HepG2 (cell line): ENCODE results near the gene NAA35. TPM values are rescaled to one million over a fixed set of nuclear protein-coding genes. Genes with fewer than 3 reads are reported as not detected.
A peak's percentile ranks its signal among the peaks of the same experiment; 100 is the strongest.

Source experiments
- ATAC-seq: fragments of 200-7000 bp; cut with Tn5 transposase; 3 replicates; pipeline ENCODE4 v1.9.1; 2020; ENCODE audit warnings: mild to moderate bottlenecking, moderate library complexity
- BruUV-seq: library from RNA; stranded (reverse); fragments of 400-500 nt; replicated peaks from 2 replicates; lab custom pipeline; 2021; lab: Mats Ljungman, UMichigan
- CTCF ChIA-PET: fragments of 300-600 bp; formaldehyde crosslinking; extraction: SDS; loops from one replicate; lab custom pipeline; 2021; ENCODE audit warnings: low total read pairs, inconsistent platforms, low intra/inter-chr PET ratio; lab: Yijun Ruan, JAX
- POLR2A ChIA-PET: fragments of 350-600 bp; sonication (Branson Sonifier 250); formaldehyde crosslinking; loops from one replicate; lab custom pipeline; 2020; ENCODE audit warnings: antibody characterized with exemption, inconsistent platforms; lab: Yijun Ruan, JAX
- DNase-seq: peaks from one replicate; pipeline ENCODE4 v3.0.0-alpha.2; 2015; ENCODE audit warnings: low spot score
- FAIRE-seq: peaks from 3 replicates; lab custom pipeline; 2011; peaks lifted over from hg19 to GRCh38; lab: Jason Lieb, UNC
- H2AFZ ChIP-seq: one replicate; pipeline ENCODE4 v1.6.1; 2011; ENCODE audit warnings: low read length, inconsistent platforms
- H3K27ac ChIP-seq: fragments of 300-600 bp; 3 replicates; pipeline ENCODE4 v1.8.0; 2011; ENCODE audit warnings: mixed run types, mild to moderate bottlenecking, mixed read lengths, low read length, inconsistent platforms; ENCODE audit not compliant: insufficient read depth; ENCODE audit errors: extremely low read length
- H3K27me3 ChIP-seq, 2 experiments: fragments of 200-600 bp in 1 of 2; 2 replicates in 1 of 2; 3 replicates in 1 of 2; pipeline versions ENCODE4 v1.6.0 to v1.8.0; 2011; ENCODE audit warnings: low read length in 2 of 2, mild to moderate bottlenecking in 2 of 2, moderate library complexity in 2 of 2, inconsistent platforms in 1 of 2; ENCODE audit not compliant: insufficient read depth in 2 of 2, control insufficient read depth in 1 of 2
- H3K36me3 ChIP-seq, 2 experiments: fragments of 200-600 bp in 1 of 2; replicated peaks in 1 of 2; 2 replicates in 1 of 2; 3 replicates in 1 of 2; pipeline versions ENCODE4 v1.5.1 to v1.8.0; 2011; ENCODE audit warnings: low read length in 2 of 2, inconsistent platforms in 1 of 2; ENCODE audit not compliant: insufficient read depth in 2 of 2, control insufficient read depth in 1 of 2
- H3K4me1 ChIP-seq: 2 replicates; pipeline ENCODE4 v1.5.1; 2012; ENCODE audit warnings: low read length, inconsistent platforms; ENCODE audit not compliant: insufficient read depth
- H3K4me2 ChIP-seq: 2 replicates; pipeline ENCODE4 v1.6.0; 2011; ENCODE audit warnings: low read depth, low read length, inconsistent platforms
- H3K4me3 ChIP-seq, 3 experiments: fragments of 200-600 bp in 1 of 3; sonication (generic), shearing (Covaris generic) in 1 of 3; replicated peaks in 1 of 3; 2 replicates each; pipeline ENCODE4 v1.5.1; 2011 to 2016; ENCODE audit warnings: low read length in 3 of 3, inconsistent platforms in 2 of 3, low read depth in 2 of 3, mild to moderate bottlenecking in 2 of 3, control low read depth in 1 of 3, mixed read lengths in 1 of 3; ENCODE audit not compliant: insufficient read depth in 1 of 3
- H3K79me2 ChIP-seq: one replicate; pipeline ENCODE4 v1.6.1; 2011; ENCODE audit warnings: low read length, inconsistent platforms; ENCODE audit not compliant: insufficient read depth
- H3K9ac ChIP-seq: 2 replicates; pipeline ENCODE4 v1.6.0; 2011; ENCODE audit warnings: mild to moderate bottlenecking, low read depth, low read length, inconsistent platforms; ENCODE audit not compliant: insufficient read depth
- H3K9me3 ChIP-seq: 2 replicates; pipeline ENCODE4 v1.5.1; 2012; ENCODE audit warnings: mild to moderate bottlenecking, low read length
- H4K20me1 ChIP-seq: 2 replicates; pipeline ENCODE4 v1.6.0; 2011; ENCODE audit warnings: inconsistent platforms, mild to moderate bottlenecking, low read length, moderate library complexity; ENCODE audit not compliant: insufficient read depth
- ATF7 ChIP-seq, 2 experiments: fragments of 450-650 bp in 1 of 2; sonication (generic) in 1 of 2; formaldehyde crosslinking in 1 of 2; IDR thresholded peaks; 2 replicates each; pipeline versions ENCODE4 v1.4.0 to v1.6.1; 2016 to 2020; ENCODE audit warnings: antibody characterized with exemption in 1 of 2, mild to moderate bottlenecking in 1 of 2, missing genetic modification reagents in 1 of 2
- CHD4 ChIP-seq: fragments of 200-600 bp; sonication (generic); IDR thresholded peaks from 2 replicates; pipeline ENCODE4 v1.7.0; 2017; ENCODE audit warnings: mild to moderate bottlenecking, low read length, borderline replicate concordance
- KDM1A ChIP-seq: IDR thresholded peaks from 2 replicates; pipeline ENCODE4 v1.6.1; 2016; ENCODE audit warnings: missing compliant biosample characterization
- SNRNP70 ChIP-seq: fragments of 200-400 bp; formaldehyde crosslinking; IDR thresholded peaks from 2 replicates; pipeline ENCODE4 v1.6.1; 2017; ENCODE audit warnings: mild to moderate bottlenecking, low read depth, low read length, moderate library complexity
- ZMYM2 ChIP-seq: sonication (generic); formaldehyde crosslinking; IDR thresholded peaks from 2 replicates; pipeline ENCODE4 v1.8.0; 2022; ENCODE audit warnings: mild to moderate bottlenecking, missing genetic modification reagents
- ZNF280D ChIP-seq: sonication (generic); formaldehyde crosslinking; IDR thresholded peaks from 2 replicates; pipeline ENCODE4 v1.5.1; 2020; ENCODE audit warnings: mild to moderate bottlenecking, missing genetic modification reagents
- ZNF75D ChIP-seq: sonication (generic); formaldehyde crosslinking; IDR thresholded peaks from 2 replicates; pipeline ENCODE4 v1.8.1; 2023; ENCODE audit warnings: missing genetic modification reagents, mild to moderate bottlenecking, borderline replicate concordance
- WGBS: methylation state at CpG from one replicate; pipeline ENCODE4 v1.1.6; 2017; ENCODE audit warnings: low lambda C conversion rate; 5-methylcytosine and 5-hydroxymethylcytosine counted together
- in situ Hi-C: cut with HindIII; loops from 2 replicates; pipeline ENCODE4 v1.10.0; 2017; ENCODE audit warnings: low pct_unique_long_range_greater_than_20kb; ENCODE audit not compliant: extremely low pct_ligation_motif_present
- intact Hi-C: fragments of 100-400 bp; cut with micrococcal nuclease; formaldehyde crosslinking; loops from one replicate; pipeline ENCODE4 v1.10.0; 2022; ENCODE audit not compliant: unreplicated experiment
- polyA plus RNA-seq, 8 experiments: library from polyadenylated mRNA; depleted of rRNA in 3 of 8; stranded (reverse) in 7 of 8; unstranded in 1 of 8; fragments of >200 nt; fragmentation: Illumina TruSeq in 4 of 8; extraction: Trizol in 4 of 8; gene quantifications; 2 replicates each; pipeline versions ENCODE4 v1.2.1 to v1.2.3, GENCODE V29; 2011 to 2016; ENCODE audit warnings: low read depth in 4 of 8, missing spikeins in 1 of 8, mixed read lengths in 1 of 8; ENCODE audit not compliant: insufficient read depth in 1 of 8
- total RNA-seq, 5 experiments: library from RNA; depleted of rRNA; stranded (reverse); fragments of >200 nt; fragmentation: Illumina TruSeq; extraction: Trizol; gene quantifications; 2 replicates each; pipeline ENCODE4 v1.2.3, GENCODE V29; 2016; ENCODE audit warnings: low read depth in 1 of 5

The NAA35 gene
- total and polyA plus RNA-seq, 2 of the 13 experiments (the other 11 are each of a cell fraction or from before 2014, with no cell fraction given): 21.6 to 28.9 TPM

DNA sequence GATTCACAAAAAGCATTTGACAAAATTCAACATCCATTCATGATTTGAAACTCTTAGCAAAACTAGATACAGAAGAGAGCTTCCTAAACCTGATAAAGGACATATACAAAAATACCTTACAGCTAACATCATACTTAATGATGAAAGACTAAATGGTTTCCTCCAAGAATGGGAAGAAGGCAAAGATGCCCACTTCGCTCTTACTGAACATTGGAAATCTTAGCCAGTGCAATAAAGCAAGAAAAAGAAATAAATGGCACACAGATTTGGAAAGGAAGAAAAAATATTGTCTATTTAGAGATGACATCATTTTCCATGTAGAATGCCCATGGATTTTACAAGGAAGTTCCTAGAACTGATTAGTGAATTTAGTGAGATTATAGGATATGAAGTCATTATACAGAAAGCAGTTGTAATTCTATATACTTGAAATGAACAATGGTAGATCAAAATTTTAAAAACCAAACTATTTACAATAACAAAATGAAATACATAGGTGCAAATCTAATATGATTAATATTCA, 64.4 kb downstream of the NAA35 start:
- in situ Hi-C loops: no loop called here
- Histone ChIP-seq H3K4me3 (no peak overlapping the region), H3K79me2 (no peaks in the 10 kb centered on the region), H3K27ac (no peak overlapping the region), H3K36me3 (peaks cover 8 to 52% of the 10 kb centered on the region in 2 experiments), H2AFZ (no peak overlapping the region)
- no peak for ATAC-seq
- TF ChIP-seq ZNF75D: no peak
- TF ChIP-seq KDM1A (CRISPR knock-in tag): 0 out of 2 replicates have a peak, but pooled peaks have one; percentile 30
- TF ChIP-seq ZMYM2 (CRISPR knock-in tag): peak; percentile 66; the same call in 1 of the 2 replicates
- TF ChIP-seq ZNF280D (CRISPR knock-in tag): peak; percentile 99
- peak; percentile 75 for TF ChIP-seq ATF7 (IDR thresholded peaks at IDR 0.05)
- no peak for TF ChIP-seq ATF7 (CRISPR knock-in tag; IDR thresholded peaks at IDR 0.05)
- TF ChIP-seq SNRNP70: no peak
- peak; percentile 60; the same call in 1 of the 2 replicates for TF ChIP-seq CHD4
- TF ChIP-seq, all 625 proteins: peak for 5
- Histone ChIP-seq H4K20me1 (no peaks in the 10 kb centered on the region), H3K9me3 (peaks cover 24% of the 10 kb centered on the region), H3K4me1 (no peaks in the 10 kb centered on the region), H3K9ac (no peak overlapping the region), H3K4me2 (no peak overlapping the region), H3K27me3 (no peaks in the 10 kb centered on the region)
- ChIA-PET POLR2A (no interaction called here), CTCF (no interaction called here)
- DNase-seq (no peak), FAIRE-seq (peak; percentile 21)
- intact Hi-C loops: no loop called here
- WGBS: 95% methylated on average over 1 of the region's 1 CpG
- no TSS peak for BruUV-seq
